Vagina (tissue), 2 donors: Measurements from ENCODE around the gene POLN. TPM values are rescaled to one million over a fixed set of nuclear protein-coding genes. Genes with fewer than 3 reads are reported as not detected.
A peak's percentile ranks its signal among the peaks of the same experiment; 100 is the strongest.
"Not testable (repeated sequence)": the region's sequence is repeated elsewhere in the genome, so short reads cannot be mapped to it uniquely, and the experiment has no call there.

Experiments
- DNase-seq, 2 donors: peaks; one replicate each; pipeline ENCODE4 v3.0.0-alpha.2; 2017; ENCODE audit errors: extremely low spot score in 2 of 2
- H3K27ac ChIP-seq: fragments of 200-600 bp; sonication (generic); one replicate; pipeline ENCODE4 v1.5.1; 2019
- H3K27me3 ChIP-seq: fragments of 200-600 bp; sonication (generic); one replicate; pipeline ENCODE4 v1.5.1; 2019
- H3K36me3 ChIP-seq, 2 donors: fragments of 200-600 bp; sonication (generic); one replicate each; pipeline ENCODE4 v1.5.1; 2017 to 2019
- H3K4me1 ChIP-seq: fragments of 200-600 bp; sonication (generic); one replicate; pipeline ENCODE4 v1.5.1; 2019
- H3K4me3 ChIP-seq, 2 donors: fragments of 200-600 bp; sonication (generic); 1 replicate in 1 of 2; 2 replicates in 1 of 2; pipeline ENCODE4 v1.5.1; 2016 to 2019
- H3K9me3 ChIP-seq: fragments of 200-600 bp; sonication (generic); one replicate; pipeline ENCODE4 v1.5.1; 2019
- CTCF ChIP-seq, 3 experiments: fragments of 450-650 bp in 2 of 3; fragments of 200-600 bp in 1 of 3; sonication (generic) in 1 of 3; IDR thresholded peaks; one replicate each; pipeline ENCODE4 v1.5.1; 2017 to 2019; ENCODE audit warnings: antibody characterized with exemption in 3 of 3, mild to moderate bottlenecking in 2 of 3, moderate library complexity in 2 of 3
- POLR2A ChIP-seq, 2 donors: fragments of 450-650 bp; IDR thresholded peaks; one replicate each; pipeline ENCODE4 v1.6.1; 2017; ENCODE audit warnings: antibody characterized with exemption in 2 of 2, mild to moderate bottlenecking in 2 of 2, moderate library complexity in 2 of 2
- POLR2AphosphoS5 ChIP-seq, 2 donors: sonication (generic); formaldehyde crosslinking; IDR thresholded peaks; one replicate each; pipeline ENCODE4 v1.9.0; 2017; ENCODE audit warnings: antibody characterized with exemption in 2 of 2, mild to moderate bottlenecking in 2 of 2, low read depth in 1 of 2; ENCODE audit not compliant: insufficient read depth in 1 of 2
- intact Hi-C: fragments of 100-400 bp; cut with DNase I; formaldehyde crosslinking; loops from one replicate; pipeline ENCODE4 v1.15.1; 2023
- total RNA-seq: library from RNA; depleted of rRNA; stranded (reverse); fragments of >200 nt; gene quantifications from one replicate; pipeline ENCODE4 v1.2.3, GENCODE V29; 2016

The POLN gene
- total RNA-seq, 1 donor from 2014 or later: 3.9 TPM

GRCh38 chr4:2226261-2226660 is 15.7 kb downstream of the POLN start:
- no peak for DNase-seq
- H3K27ac ChIP-seq: no peak overlapping the region
- peaks cover 0 to 28% of the 10 kb centered on the region in 2 donors for H3K36me3 ChIP-seq
- H3K27me3 ChIP-seq: no peaks in the 10 kb centered on the region
- H3K9me3 ChIP-seq: no peaks in the 10 kb centered on the region
- no peaks in the 10 kb centered on the region for H3K4me1 ChIP-seq
- H3K4me3 ChIP-seq: no peak overlapping the region
- intact Hi-C loops: no loop called here
- TF ChIP-seq CTCF (IDR thresholded peaks at IDR 0.05) (no peak), POLR2AphosphoS5 (IDR thresholded peaks at IDR 0.05; ENCODE audit: insufficient read depth in 1 of 2, low read depth in 1 of 2) (no peak), POLR2A (IDR thresholded peaks at IDR 0.05) (no peak)

- peaks cover 0 to 20% of the 10 kb centered on the region in 2 donors for H3K36me3 ChIP-seq
- intact Hi-C loops: no loop called here
- no peak for TF ChIP-seq CTCF (IDR thresholded peaks at IDR 0.05)
- TF ChIP-seq POLR2A (IDR thresholded peaks at IDR 0.05): no peak
- no peak for TF ChIP-seq POLR2AphosphoS5 (IDR thresholded peaks at IDR 0.05; ENCODE audit: insufficient read depth in 1 of 2, low read depth in 1 of 2)
Observed at GRCh38 chr4:2222838-2223237, 19.1 kb downstream of the POLN start.

GRCh38 chr4:2221378-2221777 is 20.5 kb downstream of the POLN start:
- DNase-seq, H3K27me3 ChIP-seq, H3K4me1 ChIP-seq, H3K4me3 ChIP-seq, H3K27ac ChIP-seq, H3K9me3 ChIP-seq, intact Hi-C loops: not testable (repeated sequence)
- peaks cover 0 to 16% of the 10 kb centered on the region in 2 donors for H3K36me3 ChIP-seq

More at GRCh38 chr4:2222838-2223237, 19.1 kb downstream of the POLN start:
- no peak for DNase-seq
- Histone ChIP-seq H3K27ac (no peak overlapping the region), H3K27me3 (no peaks in the 10 kb centered on the region), H3K4me3 (no peak overlapping the region), H3K4me1 (no peaks in the 10 kb centered on the region), H3K9me3 (no peaks in the 10 kb centered on the region)

- intact Hi-C loops: no loop called here
- no peaks in the 10 kb centered on the region for H3K4me1 ChIP-seq
- no peaks in the 10 kb centered on the region for H3K9me3 ChIP-seq
- H3K4me3 ChIP-seq: no peak overlapping the region
- no peak for DNase-seq
- H3K27ac ChIP-seq: no peak overlapping the region
- TF ChIP-seq POLR2AphosphoS5 (IDR thresholded peaks at IDR 0.05; ENCODE audit: insufficient read depth in 1 of 2, low read depth in 1 of 2) (no peak), CTCF (IDR thresholded peaks at IDR 0.05) (peak; percentile 45 to 76 (median 68)), POLR2A (IDR thresholded peaks at IDR 0.05) (no peak)
- peaks cover 0 to 16% of the 10 kb centered on the region in 2 donors for H3K36me3 ChIP-seq
- no peaks in the 10 kb centered on the region for H3K27me3 ChIP-seq
Observed at GRCh38 chr4:2220016-2220630, 21.8 kb downstream of the POLN start.

GRCh38 chr4:2219233-2219760 is 22.6 kb downstream of the POLN start:
- H3K9me3 ChIP-seq: no peaks in the 10 kb centered on the region
- intact Hi-C loops: no loop called here
- H3K36me3 ChIP-seq: peaks cover 0 to 16% of the 10 kb centered on the region in 2 donors
- H3K4me1 ChIP-seq: no peaks in the 10 kb centered on the region
- DNase-seq: no peak
- TF ChIP-seq CTCF (IDR thresholded peaks at IDR 0.05): no peak
- TF ChIP-seq POLR2A (IDR thresholded peaks at IDR 0.05): no peak
- no peak for TF ChIP-seq POLR2AphosphoS5 (IDR thresholded peaks at IDR 0.05; ENCODE audit: insufficient read depth in 1 of 2, low read depth in 1 of 2)
- no peak overlapping the region for H3K27ac ChIP-seq
- H3K27me3 ChIP-seq: no peaks in the 10 kb centered on the region
- no peak overlapping the region for H3K4me3 ChIP-seq
